H7 (cell line): ENCODE measurements around the gene VPS45. TPM values are rescaled to one million over a fixed set of nuclear protein-coding genes. Genes with fewer than 3 reads are reported as not detected.

Source experiments
- DNase-seq: peaks from one replicate; pipeline ENCODE4 v3.0.0; 2012
- H3K27me3 ChIP-seq: 2 replicates; pipeline ENCODE4 v1.6.0; 2011; ENCODE audit warnings: mild to moderate bottlenecking, low read length; ENCODE audit not compliant: control insufficient read depth, insufficient read depth
- H3K36me3 ChIP-seq: replicated peaks from 2 replicates; pipeline ENCODE4 v1.5.1; 2011; ENCODE audit warnings: low read length; ENCODE audit not compliant: control insufficient read depth, insufficient read depth
- H3K4me3 ChIP-seq: 2 replicates; pipeline ENCODE4 v1.5.1; 2011; ENCODE audit warnings: low read depth, mild to moderate bottlenecking, control low read depth, low read length, moderate library complexity; ENCODE audit not compliant: insufficient read depth
- total RNA-seq: library from RNA; depleted of rRNA; stranded (reverse); fragments of >200 nt; shearing (Covaris generic); gene quantifications from 2 replicates; pipeline ENCODE4 v1.2.3, GENCODE V29; 2014

The VPS45 gene
- total RNA-seq, 1 experiment from 2014 or later: 49.7 TPM

- Histone ChIP-seq H3K27me3 (no peaks in the 10 kb centered on the region), H3K4me3 (no peak overlapping the region), H3K36me3 (peaks cover 8% of the 10 kb centered on the region)
- DNase-seq: no peak
These were observed 19.8 kb downstream of the VPS45 start for GRCh38 chr1:150087415-150087814.

GRCh38 chr1:150089846-150090520 lies 22.4 kb downstream of the VPS45 start:
- H3K4me3 ChIP-seq: no peak overlapping the region
- DNase-seq: no peak
- no peaks in the 10 kb centered on the region for H3K27me3 ChIP-seq
- H3K36me3 ChIP-seq: peaks cover 3% of the 10 kb centered on the region

- Histone ChIP-seq H3K36me3 (peaks cover 3% of the 10 kb centered on the region; the same call in 1 of the 2 replicates), H3K27me3 (no peaks in the 10 kb centered on the region), H3K4me3 (no peak overlapping the region)
- no peak for DNase-seq
These were observed 24.7 kb downstream of the VPS45 start for GRCh38 chr1:150092180-150092791.

GRCh38 chr1:150093805-150094204 lies 26.2 kb downstream of the VPS45 start:
- Histone ChIP-seq H3K4me3 (no peak overlapping the region), H3K36me3 (peaks cover 3% of the 10 kb centered on the region; the same call in 1 of the 2 replicates), H3K27me3 (no peaks in the 10 kb centered on the region)
- no peak for DNase-seq

- Histone ChIP-seq H3K4me3 (no peak overlapping the region), H3K36me3 (peaks cover 3% of the 10 kb centered on the region; the same call in 1 of the 2 replicates), H3K27me3 (no peaks in the 10 kb centered on the region)
- DNase-seq: no peak
These were observed 27.2 kb downstream of the VPS45 start for GRCh38 chr1:150094734-150095265.

DNA sequence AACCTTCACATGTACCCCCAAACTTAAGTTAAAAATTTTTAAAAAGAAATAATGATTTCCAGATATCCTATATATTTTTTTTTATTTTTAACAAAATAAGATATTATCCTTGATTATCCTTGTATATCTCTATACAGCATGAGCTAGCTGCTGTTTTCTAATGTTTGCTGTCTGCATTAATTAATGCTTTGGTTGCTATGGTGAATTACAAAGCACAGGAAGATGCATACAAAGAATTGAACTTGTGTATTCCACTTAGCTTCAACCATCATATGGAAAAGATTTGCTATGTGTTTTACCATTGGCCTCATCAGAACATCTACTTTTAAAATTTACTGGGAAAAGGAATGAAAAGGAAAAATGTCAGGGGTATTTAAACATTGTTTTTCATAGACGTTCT lies 35.4 kb downstream of the VPS45 start:
- no peaks in the 10 kb centered on the region for H3K27me3 ChIP-seq
- H3K4me3 ChIP-seq: no peak overlapping the region
- DNase-seq: no peak
- no peaks in the 10 kb centered on the region for H3K36me3 ChIP-seq

- H3K36me3 ChIP-seq: no peaks in the 10 kb centered on the region
- no peak overlapping the region for H3K4me3 ChIP-seq
- DNase-seq: no peak
- no peaks in the 10 kb centered on the region for H3K27me3 ChIP-seq
These were observed 38.8 kb downstream of the VPS45 start for GRCh38 chr1:150106341-150106740.

DNA sequence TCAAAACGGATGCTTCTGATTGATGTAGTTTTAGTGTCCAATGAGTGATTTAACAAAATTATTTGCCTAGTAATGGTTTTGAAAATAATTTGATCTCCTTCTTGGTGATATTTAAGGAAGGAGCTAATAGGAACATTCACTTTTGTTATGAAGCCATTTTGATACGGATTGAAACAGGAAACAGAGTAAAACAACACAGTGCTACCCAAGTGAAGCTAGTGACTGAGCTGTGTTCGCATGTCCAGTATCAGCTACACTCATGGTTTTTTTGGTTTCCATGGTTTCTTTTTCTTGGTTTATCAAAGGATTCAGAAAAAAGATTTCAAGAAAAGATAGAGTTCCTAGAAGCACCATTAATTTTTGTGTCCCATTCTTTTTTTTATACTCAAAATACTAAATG lies 42.0 kb downstream of the VPS45 start:
- H3K27me3 ChIP-seq: no peaks in the 10 kb centered on the region
- no peak overlapping the region for H3K4me3 ChIP-seq
- no peaks in the 10 kb centered on the region for H3K36me3 ChIP-seq
- DNase-seq: no peak

- no peak overlapping the region for H3K4me3 ChIP-seq
- H3K27me3 ChIP-seq: no peaks in the 10 kb centered on the region
- DNase-seq: no peak
- no peaks in the 10 kb centered on the region for H3K36me3 ChIP-seq
These were observed 42.5 kb downstream of the VPS45 start for GRCh38 chr1:150110116-150110515.

DNA sequence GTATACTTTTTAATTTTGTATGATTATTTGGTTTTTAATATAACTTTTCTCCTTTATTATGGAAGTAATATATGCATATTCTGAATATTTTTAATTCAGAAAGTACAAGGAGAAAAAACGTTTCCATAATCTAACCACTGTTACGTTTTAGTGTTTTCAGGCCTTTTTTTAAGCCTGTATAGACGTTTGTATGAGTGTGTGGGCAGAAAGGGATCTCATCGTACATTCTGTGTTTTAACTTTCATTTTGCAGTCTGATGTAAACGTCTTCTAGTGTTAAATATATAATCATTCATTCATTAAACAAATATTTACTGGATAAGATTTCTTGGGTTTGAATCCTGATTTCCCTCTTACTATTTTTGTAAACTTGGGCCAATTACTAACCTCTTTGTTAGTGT lies 44.1 kb downstream of the VPS45 start:
- DNase-seq: no peak
- H3K27me3 ChIP-seq: no peaks in the 10 kb centered on the region

GRCh38 chr1:150115121-150115520 lies 47.5 kb downstream of the VPS45 start:
- no peaks in the 10 kb centered on the region for H3K36me3 ChIP-seq
- DNase-seq: no peak
- H3K27me3 ChIP-seq: no peaks in the 10 kb centered on the region
- no peak overlapping the region for H3K4me3 ChIP-seq

More for the DNA sequence above, 44.1 kb downstream of the VPS45 start:
- no peaks in the 10 kb centered on the region for H3K36me3 ChIP-seq
- H3K4me3 ChIP-seq: no peak overlapping the region

- Histone ChIP-seq H3K36me3 (no peaks in the 10 kb centered on the region), H3K27me3 (no peaks in the 10 kb centered on the region), H3K4me3 (no peak overlapping the region)
- DNase-seq: no peak
These were observed 51.1 kb downstream of the VPS45 start for GRCh38 chr1:150118716-150119115.

GRCh38 chr1:150121236-150121862 lies 53.8 kb downstream of the VPS45 start:
- no peak for DNase-seq
- no peaks in the 10 kb centered on the region for H3K36me3 ChIP-seq
- no peak overlapping the region for H3K4me3 ChIP-seq
- H3K27me3 ChIP-seq: no peaks in the 10 kb centered on the region

DNA sequence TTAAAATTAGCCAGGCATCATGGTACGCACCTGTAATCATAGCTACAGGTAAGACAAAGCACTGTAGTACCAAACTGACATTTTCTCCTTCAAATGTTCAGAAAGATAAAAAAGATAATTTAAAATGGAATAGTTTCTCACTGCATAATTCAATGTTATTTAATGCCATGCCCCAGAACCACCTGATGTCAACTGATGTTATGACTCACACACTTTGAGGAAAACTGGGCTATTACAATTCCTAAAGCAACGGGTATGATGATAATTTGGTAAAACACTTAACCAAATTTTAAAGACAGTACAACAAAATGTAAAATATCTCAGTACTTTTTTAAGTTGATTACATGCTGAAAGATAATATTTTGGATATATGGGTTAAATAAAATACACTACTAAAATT lies 59.2 kb downstream of the VPS45 start:
- Histone ChIP-seq H3K27me3 (no peaks in the 10 kb centered on the region), H3K36me3 (no peaks in the 10 kb centered on the region), H3K4me3 (no peak overlapping the region)
- no peak for DNase-seq

DNA sequence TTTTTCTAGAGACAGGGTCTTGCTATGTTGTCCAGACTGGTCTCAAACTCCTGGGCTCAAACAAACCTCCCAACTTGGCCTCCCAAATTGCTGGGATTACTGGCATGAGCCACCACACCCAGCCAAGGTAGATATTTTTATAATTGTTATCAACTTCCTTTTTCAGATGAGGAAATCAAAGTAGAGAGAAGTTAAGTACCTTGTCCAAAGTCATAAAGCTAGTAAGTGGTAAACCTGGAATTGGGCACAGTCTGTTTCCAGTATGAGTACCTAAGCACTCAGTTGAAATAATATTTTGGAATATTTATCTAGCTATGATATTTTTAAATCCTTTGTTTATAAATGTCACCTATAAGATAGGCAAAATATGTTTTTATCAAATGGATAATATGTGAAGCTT lies 59.9 kb downstream of the VPS45 start:
- no peaks in the 10 kb centered on the region for H3K27me3 ChIP-seq
- H3K4me3 ChIP-seq: no peak overlapping the region
- DNase-seq: no peak

More for the DNA sequence above, 59.9 kb downstream of the VPS45 start:
- no peaks in the 10 kb centered on the region for H3K36me3 ChIP-seq
